ENCODE data around the gene CHI3L2. TPM values are rescaled to one million over a fixed set of nuclear protein-coding genes. Genes with fewer than 3 reads are reported as not detected.

Gene CHI3L2
- total and polyA plus RNA-seq, 2 of the 13 experiments (the other 11 are each of a cell fraction or from before 2014, with no cell fraction given): 0.46 to 1.7 TPM

DNA sequence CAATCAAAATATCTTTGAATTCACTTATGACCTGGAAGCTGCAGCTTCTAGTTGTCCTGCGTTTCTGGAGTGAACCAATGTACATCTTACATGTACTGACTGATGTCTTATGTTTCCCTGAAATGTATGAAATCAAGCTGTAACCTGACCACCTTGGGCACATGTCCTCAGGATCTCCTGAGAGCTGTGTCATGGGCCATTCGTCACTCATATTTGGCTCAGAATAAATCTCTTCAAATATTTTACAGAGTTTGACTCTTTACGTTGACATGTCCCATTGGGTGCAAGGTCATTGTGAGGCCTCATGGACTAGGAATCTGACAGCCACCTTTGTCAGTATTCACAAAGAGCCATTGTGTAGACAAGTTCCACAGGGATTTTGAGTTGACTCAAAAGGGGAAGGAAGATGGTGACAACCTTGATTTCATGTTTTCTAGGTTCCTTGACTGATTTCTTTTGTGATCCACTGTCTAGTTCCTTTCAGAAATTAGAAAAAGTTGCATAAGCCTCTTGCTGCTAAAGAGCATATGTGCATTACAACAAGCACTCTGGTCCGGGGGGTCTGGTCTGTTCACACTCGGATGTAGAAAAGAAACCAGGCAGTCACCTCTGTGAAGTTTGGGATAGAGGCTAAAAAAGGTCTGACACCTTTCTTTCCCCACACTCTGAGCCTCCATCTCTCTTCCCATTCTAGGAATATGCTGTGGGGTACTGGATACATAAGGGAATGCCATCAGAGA, 10.7 kb downstream of the CHI3L2 start (continued):
- TF ChIP-seq, protein P1, sequence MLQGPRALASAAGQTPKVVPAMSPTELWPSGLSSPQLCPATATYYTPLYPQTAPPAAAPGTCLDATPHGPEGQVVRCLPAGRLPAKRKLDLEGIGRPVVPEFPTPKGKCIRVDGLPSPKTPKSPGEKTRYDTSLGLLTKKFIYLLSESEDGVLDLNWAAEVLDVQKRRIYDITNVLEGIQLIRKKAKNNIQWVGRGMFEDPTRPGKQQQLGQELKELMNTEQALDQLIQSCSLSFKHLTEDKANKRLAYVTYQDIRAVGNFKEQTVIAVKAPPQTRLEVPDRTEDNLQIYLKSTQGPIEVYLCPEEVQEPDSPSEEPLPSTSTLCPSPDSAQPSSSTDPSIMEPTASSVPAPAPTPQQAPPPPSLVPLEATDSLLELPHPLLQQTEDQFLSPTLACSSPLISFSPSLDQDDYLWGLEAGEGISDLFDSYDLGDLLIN (CRISPR knock-in tag; IDR thresholded peaks at IDR 0.05; ENCODE audit: borderline replicate concordance): no peak
- no peak for TF ChIP-seq ARNTL (CRISPR knock-in tag; IDR thresholded peaks at IDR 0.05)
- no peak for TF ChIP-seq SMC3 (IDR thresholded peaks at IDR 0.05; ENCODE audit: low read length)
- no peak for TF ChIP-seq GATAD1 (CRISPR knock-in tag; IDR thresholded peaks at IDR 0.05)
- TF ChIP-seq ZSCAN25 (CRISPR knock-in tag; IDR thresholded peaks at IDR 0.05): no peak
- TF ChIP-seq ZNF570 (CRISPR knock-in tag; IDR thresholded peaks at IDR 0.05; ENCODE audit: borderline replicate concordance): no peak
- TF ChIP-seq HNRNPH1 (optimal IDR thresholded peaks at IDR 0.05; ENCODE audit: low read depth, low read length): no peak
- TF ChIP-seq, protein P2, sequence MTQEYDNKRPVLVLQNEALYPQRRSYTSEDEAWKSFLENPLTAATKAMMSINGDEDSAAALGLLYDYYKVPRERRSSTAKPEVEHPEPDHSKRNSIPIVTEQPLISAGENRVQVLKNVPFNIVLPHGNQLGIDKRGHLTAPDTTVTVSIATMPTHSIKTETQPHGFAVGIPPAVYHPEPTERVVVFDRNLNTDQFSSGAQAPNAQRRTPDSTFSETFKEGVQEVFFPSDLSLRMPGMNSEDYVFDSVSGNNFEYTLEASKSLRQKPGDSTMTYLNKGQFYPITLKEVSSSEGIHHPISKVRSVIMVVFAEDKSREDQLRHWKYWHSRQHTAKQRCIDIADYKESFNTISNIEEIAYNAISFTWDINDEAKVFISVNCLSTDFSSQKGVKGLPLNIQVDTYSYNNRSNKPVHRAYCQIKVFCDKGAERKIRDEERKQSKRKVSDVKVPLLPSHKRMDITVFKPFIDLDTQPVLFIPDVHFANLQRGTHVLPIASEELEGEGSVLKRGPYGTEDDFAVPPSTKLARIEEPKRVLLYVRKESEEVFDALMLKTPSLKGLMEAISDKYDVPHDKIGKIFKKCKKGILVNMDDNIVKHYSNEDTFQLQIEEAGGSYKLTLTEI (CRISPR knock-in tag; conservative IDR thresholded peaks at IDR 0.05): no peak
- no peak for TF ChIP-seq RAD21 (CRISPR knock-in tag; IDR thresholded peaks at IDR 0.05)
- TF ChIP-seq, protein P3, sequence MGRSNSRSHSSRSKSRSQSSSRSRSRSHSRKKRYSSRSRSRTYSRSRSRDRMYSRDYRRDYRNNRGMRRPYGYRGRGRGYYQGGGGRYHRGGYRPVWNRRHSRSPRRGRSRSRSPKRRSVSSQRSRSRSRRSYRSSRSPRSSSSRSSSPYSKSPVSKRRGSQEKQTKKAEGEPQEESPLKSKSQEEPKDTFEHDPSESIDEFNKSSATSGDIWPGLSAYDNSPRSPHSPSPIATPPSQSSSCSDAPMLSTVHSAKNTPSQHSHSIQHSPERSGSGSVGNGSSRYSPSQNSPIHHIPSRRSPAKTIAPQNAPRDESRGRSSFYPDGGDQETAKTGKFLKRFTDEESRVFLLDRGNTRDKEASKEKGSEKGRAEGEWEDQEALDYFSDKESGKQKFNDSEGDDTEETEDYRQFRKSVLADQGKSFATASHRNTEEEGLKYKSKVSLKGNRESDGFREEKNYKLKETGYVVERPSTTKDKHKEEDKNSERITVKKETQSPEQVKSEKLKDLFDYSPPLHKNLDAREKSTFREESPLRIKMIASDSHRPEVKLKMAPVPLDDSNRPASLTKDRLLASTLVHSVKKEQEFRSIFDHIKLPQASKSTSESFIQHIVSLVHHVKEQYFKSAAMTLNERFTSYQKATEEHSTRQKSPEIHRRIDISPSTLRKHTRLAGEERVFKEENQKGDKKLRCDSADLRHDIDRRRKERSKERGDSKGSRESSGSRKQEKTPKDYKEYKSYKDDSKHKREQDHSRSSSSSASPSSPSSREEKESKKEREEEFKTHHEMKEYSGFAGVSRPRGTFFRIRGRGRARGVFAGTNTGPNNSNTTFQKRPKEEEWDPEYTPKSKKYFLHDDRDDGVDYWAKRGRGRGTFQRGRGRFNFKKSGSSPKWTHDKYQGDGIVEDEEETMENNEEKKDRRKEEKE (IDR thresholded peaks at IDR 0.05): no peak
- no peak; the same call in 1 of the 2 replicates for TF ChIP-seq FOXJ3 (CRISPR knock-in tag; IDR thresholded peaks at IDR 0.05; ENCODE audit: borderline replicate concordance)
- TF ChIP-seq PITX1 (CRISPR knock-in tag; IDR thresholded peaks at IDR 0.05): peak; percentile 65; the same call in 1 of the 2 replicates
- no peak for TF ChIP-seq FOXC1 (CRISPR knock-in tag; IDR thresholded peaks at IDR 0.05; ENCODE audit: borderline replicate concordance)
- TF ChIP-seq, protein P4, sequence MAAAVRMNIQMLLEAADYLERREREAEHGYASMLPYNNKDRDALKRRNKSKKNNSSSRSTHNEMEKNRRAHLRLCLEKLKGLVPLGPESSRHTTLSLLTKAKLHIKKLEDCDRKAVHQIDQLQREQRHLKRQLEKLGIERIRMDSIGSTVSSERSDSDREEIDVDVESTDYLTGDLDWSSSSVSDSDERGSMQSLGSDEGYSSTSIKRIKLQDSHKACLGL (CRISPR knock-in tag; IDR thresholded peaks at IDR 0.05): no peak
- TF ChIP-seq, protein P5, sequence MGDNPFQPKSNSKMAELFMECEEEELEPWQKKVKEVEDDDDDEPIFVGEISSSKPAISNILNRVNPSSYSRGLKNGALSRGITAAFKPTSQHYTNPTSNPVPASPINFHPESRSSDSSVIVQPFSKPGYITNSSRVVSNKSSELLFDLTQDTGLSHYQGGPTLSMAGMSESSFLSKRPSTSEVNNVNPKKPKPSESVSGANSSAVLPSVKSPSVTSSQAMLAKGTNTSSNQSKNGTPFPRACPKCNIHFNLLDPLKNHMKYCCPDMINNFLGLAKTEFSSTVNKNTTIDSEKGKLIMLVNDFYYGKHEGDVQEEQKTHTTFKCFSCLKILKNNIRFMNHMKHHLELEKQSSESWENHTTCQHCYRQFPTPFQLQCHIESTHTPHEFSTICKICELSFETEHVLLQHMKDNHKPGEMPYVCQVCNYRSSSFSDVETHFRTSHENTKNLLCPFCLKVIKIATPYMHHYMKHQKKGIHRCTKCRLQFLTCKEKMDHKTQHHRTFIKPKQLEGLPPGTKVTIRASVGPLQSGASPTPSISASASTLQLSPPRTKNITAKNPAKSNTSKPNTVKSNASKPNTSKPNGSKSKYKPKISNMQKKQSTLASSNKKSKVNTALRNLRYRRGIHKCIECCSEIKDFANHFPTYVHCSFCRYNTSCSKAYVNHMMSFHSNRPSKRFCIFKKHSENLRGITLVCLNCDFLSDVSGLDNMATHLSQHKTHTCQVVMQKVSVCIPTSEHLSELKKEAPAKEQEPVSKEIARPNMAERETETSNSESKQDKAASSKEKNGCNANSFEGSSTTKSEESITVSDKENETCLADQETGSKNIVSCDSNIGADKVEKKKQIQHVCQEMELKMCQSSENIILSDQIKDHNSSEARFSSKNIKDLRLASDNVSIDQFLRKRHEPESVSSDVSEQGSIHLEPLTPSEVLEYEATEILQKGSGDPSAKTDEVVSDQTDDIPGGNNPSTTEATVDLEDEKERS (CRISPR knock-in tag; IDR thresholded peaks at IDR 0.05): 0 out of 2 replicates have a peak, but pooled peaks have one; percentile 38
- TF ChIP-seq GZF1 (CRISPR knock-in tag; IDR thresholded peaks at IDR 0.05): no peak
- TF ChIP-seq SOX6 (IDR thresholded peaks at IDR 0.05): no peak
- peak; percentile 94 for TF ChIP-seq SOX6 (CRISPR knock-in tag; IDR thresholded peaks at IDR 0.05)
- peak; percentile 55; the same call in 1 of the 2 replicates for TF ChIP-seq ZFX (CRISPR knock-in tag; IDR thresholded peaks at IDR 0.05; ENCODE audit: low read depth)
- no peak for TF ChIP-seq ZNF782 (CRISPR knock-in tag; IDR thresholded peaks at IDR 0.05; ENCODE audit: borderline replicate concordance)
- TF ChIP-seq MAF1 (CRISPR knock-in tag; IDR thresholded peaks at IDR 0.05; ENCODE audit: borderline replicate concordance): no peak

Measured in HepG2 (cell line).